Colonic mucosa (tissue), 4 donors: ENCODE measurements around the gene PRXL2A. TPM values are rescaled to one million over a fixed set of nuclear protein-coding genes. Genes with fewer than 3 reads are reported as not detected.
A peak's percentile ranks its signal among the peaks of the same experiment; 100 is the strongest.
"Not testable (repeated sequence)": the region's sequence is repeated elsewhere in the genome, so short reads cannot be mapped to it uniquely, and the experiment has no call there.

ENCODE experiments used
- DNase-seq: peaks from one replicate; pipeline ENCODE4 v3.0.0-alpha.2; 2020
- H3K27ac ChIP-seq: fragments of 200-600 bp; one replicate; pipeline ENCODE4 v1.8.0; 2021
- H3K27me3 ChIP-seq: fragments of 200-600 bp; one replicate; pipeline ENCODE4 v1.8.0; 2021
- H3K36me3 ChIP-seq: fragments of 200-600 bp; one replicate; pipeline ENCODE4 v1.8.0; 2021
- H3K4me1 ChIP-seq: fragments of 200-600 bp; one replicate; pipeline ENCODE4 v1.8.0; 2021; ENCODE audit warnings: mild to moderate bottlenecking
- H3K4me3 ChIP-seq: fragments of 200-600 bp; one replicate; pipeline ENCODE4 v1.8.0; 2021
- H3K9ac ChIP-seq, 2 donors: one replicate each; pipeline ENCODE4 v1.7.0; 2013; ENCODE audit warnings: control low read depth in 2 of 2, low read depth in 2 of 2, low read length in 2 of 2
- H3K9me3 ChIP-seq: fragments of 200-600 bp; one replicate; pipeline ENCODE4 v1.8.0; 2021
- CTCF ChIP-seq: fragments of 200-600 bp; IDR thresholded peaks from one replicate; pipeline ENCODE4 v1.8.0; 2022; ENCODE audit warnings: antibody characterized with exemption, mild to moderate bottlenecking
- intact Hi-C: fragments of 100-400 bp; cut with DNase I; formaldehyde crosslinking; loops from one replicate; pipeline ENCODE4 v1.14.1; 2022
- total RNA-seq, 2 donors: library from RNA; stranded (reverse); fragmentation: NEBNext Ultra II Directional in 1 of 2; extraction: Animal tissue kit (Norgen Biotek cat#: 25700) in 1 of 2; gene quantifications; one replicate each; pipeline ENCODE4 v1.2.1, GENCODE V29; 2021
- donor health status: healthy.
- donor health status: DM: no; HTN: no; CAD: no.
- donor health status: DM: no; HTN: no; CAD: no.

Gene PRXL2A
- total RNA-seq, 2 donors from 2014 or later = 73.5 to 101 TPM

- peaks cover 40% of the 10 kb centered on the region for H3K4me1 ChIP-seq
- peak overlapping the region in 1 of 2 donors; percentile 19 for H3K9ac ChIP-seq
- no peak for TF ChIP-seq CTCF
- DNase-seq = peak; percentile 59
- H3K27me3 ChIP-seq = no peaks in the 10 kb centered on the region
- H3K9me3 ChIP-seq = no peaks in the 10 kb centered on the region
- no peak overlapping the region for H3K4me3 ChIP-seq
- no peaks in the 10 kb centered on the region for H3K36me3 ChIP-seq
- intact Hi-C loops = no loop called here
- peak overlapping the region; percentile 63 for H3K27ac ChIP-seq
Measured at GRCh38 chr10:80414142-80414895, 6.0 kb downstream of the PRXL2A start.

- H3K27me3 ChIP-seq = no peaks in the 10 kb centered on the region
- H3K4me3 ChIP-seq = no peak overlapping the region
- peak overlapping the region in 1 of 2 donors; percentile 59 for H3K9ac ChIP-seq
- TF ChIP-seq CTCF = no peak
- intact Hi-C loops = no loop called here
- H3K36me3 ChIP-seq = no peaks in the 10 kb centered on the region
- H3K4me1 ChIP-seq = peaks cover 32% of the 10 kb centered on the region
- no peaks in the 10 kb centered on the region for H3K9me3 ChIP-seq
- no peak for DNase-seq
- peak overlapping the region; percentile 27 for H3K27ac ChIP-seq
Measured at GRCh38 chr10:80415734-80416478, 7.6 kb downstream of the PRXL2A start.

- Histone ChIP-seq H3K9me3 (no peaks in the 10 kb centered on the region), H3K9ac (peak overlapping the region in 1 of 2 donors; percentile 59), H3K4me3 (no peak overlapping the region), H3K4me1 (peaks cover 25% of the 10 kb centered on the region), H3K27ac (no peak overlapping the region), H3K27me3 (no peaks in the 10 kb centered on the region), H3K36me3 (no peaks in the 10 kb centered on the region)
- intact Hi-C loops = no loop called here
- DNase-seq = no peak
- no peak for TF ChIP-seq CTCF
Measured at GRCh38 chr10:80416479-80417098, 8.2 kb downstream of the PRXL2A start.

DNA sequence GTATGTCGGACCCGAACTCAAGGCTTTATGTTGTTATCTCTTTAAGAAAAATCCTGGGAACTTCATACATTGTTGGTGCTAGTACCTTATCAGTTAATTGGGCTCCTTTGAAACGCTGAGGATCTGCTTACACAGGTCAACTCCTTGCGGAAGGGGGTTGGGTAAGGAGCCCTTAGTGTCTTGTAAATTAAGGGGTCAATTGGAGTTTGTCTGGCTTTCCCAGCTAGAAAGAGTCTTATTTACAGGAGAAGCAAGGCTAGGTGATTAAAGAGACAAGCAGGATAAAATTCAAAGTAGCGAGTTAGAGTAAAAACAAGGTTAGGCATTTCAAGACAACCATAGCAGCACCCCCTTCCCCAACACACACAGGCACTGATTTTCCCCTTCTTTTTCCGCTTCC lies 8.9 kb downstream of the PRXL2A start:
- DNase-seq, H3K27me3 ChIP-seq, H3K36me3 ChIP-seq, H3K9ac ChIP-seq, H3K27ac ChIP-seq, intact Hi-C loops, H3K4me3 ChIP-seq, H3K9me3 ChIP-seq: not testable (repeated sequence)
- peaks cover 23% of the 10 kb centered on the region for H3K4me1 ChIP-seq

DNA sequence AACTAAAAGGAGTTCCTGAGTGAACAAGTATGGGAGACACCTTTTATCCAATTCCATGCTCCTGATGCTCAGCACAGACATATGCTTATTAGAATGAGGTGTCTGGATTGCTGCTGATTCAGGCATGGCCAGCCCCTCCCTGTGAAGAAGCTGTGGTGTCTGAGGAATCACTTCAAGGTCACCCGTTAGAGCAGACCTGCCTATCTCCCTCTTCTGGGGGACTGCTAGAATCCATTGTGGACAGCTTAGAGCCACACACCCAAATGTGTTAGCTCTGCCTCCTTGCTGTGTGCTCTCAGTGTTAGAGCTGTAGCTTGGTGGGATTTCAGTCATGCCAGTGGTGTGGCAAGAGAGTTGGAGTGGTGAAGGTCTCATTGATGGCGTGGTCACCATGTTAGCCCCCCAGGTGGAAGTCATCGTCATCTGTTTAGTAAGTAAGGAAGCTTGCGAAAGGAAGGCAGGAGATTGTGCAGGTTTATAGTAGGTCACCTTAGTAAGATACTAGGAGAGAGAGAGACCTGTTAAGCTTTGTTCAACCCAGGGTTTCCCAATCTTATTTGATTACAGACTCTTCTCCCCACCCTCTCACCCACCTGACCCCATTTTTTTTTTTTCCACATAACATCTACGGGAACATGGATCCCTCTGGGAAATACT lies 12.8 kb downstream of the PRXL2A start:
- Histone ChIP-seq H3K27me3 (no peaks in the 10 kb centered on the region), H3K4me3 (no peak overlapping the region), H3K4me1 (no peaks in the 10 kb centered on the region), H3K9ac (no peak overlapping the region), H3K36me3 (no peaks in the 10 kb centered on the region), H3K9me3 (no peaks in the 10 kb centered on the region), H3K27ac (no peak overlapping the region)
- DNase-seq = no peak
- intact Hi-C loops = no loop called here
- TF ChIP-seq CTCF = no peak
